ENCODE measurements around the gene FANCI. TPM values are rescaled to one million over a fixed set of nuclear protein-coding genes. Genes with fewer than 3 reads are reported as not detected.

The FANCI gene
- polyA plus RNA-seq, 1 experiment, result 11.5 TPM

- Histone ChIP-seq H3K4me3 (ENCODE audit: low read depth, low read length) (no peak overlapping the region), H3K36me3 (ENCODE audit: control insufficient read depth, insufficient read depth, low read length) (no peaks in the 10 kb centered on the region), H3K27me3 (ENCODE audit: control insufficient read depth, insufficient read depth, low read length) (peaks cover 82% of the 10 kb centered on the region)
- DNase-seq (ENCODE audit: low read depth), result no peak
- ChIA-PET CTCF (interaction anchor here (0.7 to 5.8 kb wide), 4 partner anchors 57 to 110 kb away, joined by 3 to 81 read pairs (median 12); no protein-coding TSS in a partner anchor), POLR2A (no interaction called here)
- no peak for TF ChIP-seq CTCF (IDR thresholded peaks at IDR 0.05; ENCODE audit: insufficient read depth, low read depth, low read length)
Measured at GRCh38 chr15:89362203-89363101, 118.7 kb downstream of the FANCI start.

GRCh38 chr15:89363133-89363532 lies 119.4 kb downstream of the FANCI start:
- H3K36me3 ChIP-seq (ENCODE audit: control insufficient read depth, insufficient read depth, low read length), result no peaks in the 10 kb centered on the region
- DNase-seq (ENCODE audit: low read depth), result no peak
- no peak overlapping the region for H3K4me3 ChIP-seq (ENCODE audit: low read depth, low read length)
- ChIA-PET CTCF (interaction anchor here (4.1 kb wide), 1 partner anchor 66 kb away, joined by 18 read pairs; no protein-coding TSS in a partner anchor), POLR2A (no interaction called here)
- H3K27me3 ChIP-seq (ENCODE audit: control insufficient read depth, insufficient read depth, low read length), result peaks cover 80% of the 10 kb centered on the region
- TF ChIP-seq CTCF (IDR thresholded peaks at IDR 0.05; ENCODE audit: insufficient read depth, low read depth, low read length), result no peak

GRCh38 chr15:89363770-89364169 lies 120.0 kb downstream of the FANCI start:
- CTCF ChIA-PET, result interaction anchor here (4.1 kb wide), 1 partner anchor 66 kb away, joined by 18 read pairs; no protein-coding TSS in a partner anchor
- no peak for TF ChIP-seq CTCF (IDR thresholded peaks at IDR 0.05; ENCODE audit: insufficient read depth, low read depth, low read length)
- H3K4me3 ChIP-seq (ENCODE audit: low read depth, low read length), result no peak overlapping the region
- H3K36me3 ChIP-seq (ENCODE audit: control insufficient read depth, insufficient read depth, low read length), result no peaks in the 10 kb centered on the region
- peaks cover 82% of the 10 kb centered on the region for H3K27me3 ChIP-seq (ENCODE audit: control insufficient read depth, insufficient read depth, low read length)
- DNase-seq (ENCODE audit: low read depth), result no peak
- POLR2A ChIA-PET, result no interaction called here

- POLR2A ChIA-PET, result no interaction called here
- CTCF ChIA-PET, result interaction anchor here (4.1 kb wide), 1 partner anchor 65 kb away, joined by 18 read pairs; no protein-coding TSS in a partner anchor
- Histone ChIP-seq H3K4me3 (ENCODE audit: low read depth, low read length) (no peak overlapping the region), H3K36me3 (ENCODE audit: control insufficient read depth, insufficient read depth, low read length) (no peaks in the 10 kb centered on the region), H3K27me3 (ENCODE audit: control insufficient read depth, insufficient read depth, low read length) (peaks cover 86% of the 10 kb centered on the region)
- DNase-seq (ENCODE audit: low read depth), result no peak
- no peak for TF ChIP-seq CTCF (IDR thresholded peaks at IDR 0.05; ENCODE audit: insufficient read depth, low read depth, low read length)
Measured at GRCh38 chr15:89364341-89364740, 120.6 kb downstream of the FANCI start.

- POLR2A ChIA-PET, result no interaction called here
- peaks cover 85% of the 10 kb centered on the region for H3K27me3 ChIP-seq (ENCODE audit: control insufficient read depth, insufficient read depth, low read length)
- no peak for DNase-seq (ENCODE audit: low read depth)
- CTCF ChIA-PET, result interaction anchor here (4.1 kb wide), 1 partner anchor 64 kb away, joined by 18 read pairs; no protein-coding TSS in a partner anchor
- H3K36me3 ChIP-seq (ENCODE audit: control insufficient read depth, insufficient read depth, low read length), result no peaks in the 10 kb centered on the region
- TF ChIP-seq CTCF (IDR thresholded peaks at IDR 0.05; ENCODE audit: insufficient read depth, low read depth, low read length), result no peak
- H3K4me3 ChIP-seq (ENCODE audit: low read depth, low read length), result no peak overlapping the region
Measured at GRCh38 chr15:89364741-89365450, 121.1 kb downstream of the FANCI start.

All from BJ (cell line).